ENCODE results near the gene METTL4. TPM values are rescaled to one million over a fixed set of nuclear protein-coding genes. Genes with fewer than 3 reads are reported as not detected.

Gene METTL4
- total and polyA plus RNA-seq, 2 donors (not counting 3 experiments of a cell fraction or from before 2014, with no cell fraction given), result 8.3 to 17.4 TPM

- BruUV-seq (replicated peaks), result no TSS peak
- FAIRE-seq, result no peak
- CTCF ChIA-PET, result interaction anchor here (2.2 kb wide), 1 partner anchor 432 kb away, joined by 7 read pairs; no protein-coding TSS in a partner anchor
Observed at GRCh38 chr18:2536493-2536892, 34.8 kb downstream of the METTL4 start.

GRCh38 chr18:2536063-2536462, 35.2 kb downstream of the METTL4 start:
- ChIA-PET CTCF (no interaction called here), POLR2A (no interaction called here)
- DNase-seq (ENCODE audit: low read depth, low spot score) (no peak), FAIRE-seq (no peak)
- H3K9ac ChIP-seq (replicated peaks; ENCODE audit: extremely low read depth, insufficient read depth, low read length), result no peak overlapping the region
- H3K9me3 ChIP-seq (replicated peaks; ENCODE audit: control insufficient read depth, insufficient read depth, low read length), result no peaks in the 10 kb centered on the region
- H3K27me3 ChIP-seq (ENCODE audit: control insufficient read depth in 2 of 2, insufficient read depth in 2 of 2, low read length in 2 of 2), result no peaks in the 10 kb centered on the region
- no peak overlapping the region for H3K27ac ChIP-seq (ENCODE audit: insufficient read depth, low read depth, low read length)
- no peak overlapping the region for H3K4me3 ChIP-seq (replicated peaks in 1 of 3; ENCODE audit: insufficient read depth in 1 of 3, low read depth in 1 of 3, low read length in 3 of 3)
- no peaks in the 10 kb centered on the region for H4K20me1 ChIP-seq (replicated peaks; ENCODE audit: control insufficient read depth, extremely low read depth, insufficient read depth, low read length)
- no peaks in the 10 kb centered on the region for H3K4me1 ChIP-seq (ENCODE audit: control insufficient read depth, extremely low read depth, insufficient read depth, low read length)
- H3K4me2 ChIP-seq (ENCODE audit: insufficient read depth, low read length), result no peak overlapping the region
- no TSS peak for BruUV-seq (replicated peaks)
- intact Hi-C loops (cut with micrococcal nuclease), result loop anchor here (5.0 kb wide), 1 partner anchor 299 kb away; no protein-coding TSS in a partner anchor
- no peaks in the 10 kb centered on the region for H3K9me1 ChIP-seq (replicated peaks; ENCODE audit: control insufficient read depth, extremely low read depth, insufficient read depth, low read length)
- no peaks in the 10 kb centered on the region for H3K79me2 ChIP-seq (ENCODE audit: control insufficient read depth, insufficient read depth, low read length)
- H3K36me3 ChIP-seq (ENCODE audit: control insufficient read depth in 2 of 2, extremely low read depth in 1 of 2, insufficient read depth in 2 of 2, low read length in 2 of 2), result no peaks in the 10 kb centered on the region
- dilution Hi-C loops (cut with MboI; ENCODE audit: extremely low pct_ligation_motif_present, low sequenced_read_pairs), result no loop called here
- TF ChIP-seq MAX (IDR thresholded peaks at IDR 0.05; ENCODE audit: insufficient read depth, insufficient read length), result no peak
- TF ChIP-seq GATA2 (IDR thresholded peaks at IDR 0.05; ENCODE audit: insufficient read depth, insufficient read length, low read depth, low read length), result no peak
- TF ChIP-seq FOS (IDR thresholded peaks at IDR 0.05; ENCODE audit: borderline replicate concordance, insufficient read depth, low read length), result no peak
- no peak for TF ChIP-seq POLR2A (IDR thresholded peaks at IDR 0.05; ENCODE audit: low read depth, low read length)
- no peak for TF ChIP-seq CTCF (IDR thresholded peaks at IDR 0.05; ENCODE audit: extremely low read depth in 1 of 2, insufficient read depth in 1 of 2, low read depth in 1 of 2, low read length in 2 of 2)
- TF ChIP-seq JUN (IDR thresholded peaks at IDR 0.05; ENCODE audit: borderline replicate concordance, insufficient read depth, insufficient read length, low read depth), result no peak
- TF ChIP-seq POLR2AphosphoS5 (IDR thresholded peaks at IDR 0.05; ENCODE audit: insufficient read depth, low read depth, low read length), result no peak
- TF ChIP-seq MYC (IDR thresholded peaks at IDR 0.05; ENCODE audit: low read depth, low read length), result no peak
- no peak for TF ChIP-seq EZH2 (IDR thresholded peaks at IDR 0.05; ENCODE audit: borderline replicate concordance, low read depth, low read length, severe bottlenecking)
- H2AFZ ChIP-seq (ENCODE audit: low read depth, low read length), result no peak overlapping the region

More at GRCh38 chr18:2536493-2536892, 34.8 kb downstream of the METTL4 start:
- Histone ChIP-seq H3K9me3 (replicated peaks; ENCODE audit: control insufficient read depth, insufficient read depth, low read length) (no peaks in the 10 kb centered on the region), H3K9ac (replicated peaks; ENCODE audit: extremely low read depth, insufficient read depth, low read length) (no peak overlapping the region), H4K20me1 (replicated peaks; ENCODE audit: control insufficient read depth, extremely low read depth, insufficient read depth, low read length) (no peaks in the 10 kb centered on the region), H3K27ac (ENCODE audit: insufficient read depth, low read depth, low read length) (no peak overlapping the region), H2AFZ (ENCODE audit: low read depth, low read length) (no peak overlapping the region), H3K4me3 (replicated peaks in 1 of 3; ENCODE audit: insufficient read depth in 1 of 3, low read depth in 1 of 3, low read length in 3 of 3) (no peak overlapping the region), H3K36me3 (ENCODE audit: control insufficient read depth in 2 of 2, extremely low read depth in 1 of 2, insufficient read depth in 2 of 2, low read length in 2 of 2) (no peaks in the 10 kb centered on the region), H3K9me1 (replicated peaks; ENCODE audit: control insufficient read depth, extremely low read depth, insufficient read depth, low read length) (no peaks in the 10 kb centered on the region), H3K4me2 (ENCODE audit: insufficient read depth, low read length) (no peak overlapping the region), H3K4me1 (ENCODE audit: control insufficient read depth, extremely low read depth, insufficient read depth, low read length) (no peaks in the 10 kb centered on the region), H3K79me2 (ENCODE audit: control insufficient read depth, insufficient read depth, low read length) (no peaks in the 10 kb centered on the region), H3K27me3 (ENCODE audit: control insufficient read depth in 2 of 2, insufficient read depth in 2 of 2, low read length in 2 of 2) (no peaks in the 10 kb centered on the region)
- intact Hi-C loops (cut with micrococcal nuclease), result loop anchor here (5.0 kb wide), 1 partner anchor 299 kb away; no protein-coding TSS in a partner anchor
- POLR2A ChIA-PET, result no interaction called here
- TF ChIP-seq MAX (IDR thresholded peaks at IDR 0.05; ENCODE audit: insufficient read depth, insufficient read length), result no peak
- no peak for TF ChIP-seq POLR2AphosphoS5 (IDR thresholded peaks at IDR 0.05; ENCODE audit: insufficient read depth, low read depth, low read length)
- TF ChIP-seq JUN (IDR thresholded peaks at IDR 0.05; ENCODE audit: borderline replicate concordance, insufficient read depth, insufficient read length, low read depth), result no peak
- no peak for TF ChIP-seq FOS (IDR thresholded peaks at IDR 0.05; ENCODE audit: borderline replicate concordance, insufficient read depth, low read length)
- no peak for TF ChIP-seq MYC (IDR thresholded peaks at IDR 0.05; ENCODE audit: low read depth, low read length)
- TF ChIP-seq GATA2 (IDR thresholded peaks at IDR 0.05; ENCODE audit: insufficient read depth, insufficient read length, low read depth, low read length), result no peak
- TF ChIP-seq EZH2 (IDR thresholded peaks at IDR 0.05; ENCODE audit: borderline replicate concordance, low read depth, low read length, severe bottlenecking), result no peak
- dilution Hi-C loops (cut with MboI; ENCODE audit: extremely low pct_ligation_motif_present, low sequenced_read_pairs), result no loop called here
- no peak for DNase-seq (ENCODE audit: low read depth, low spot score)

Measured in endothelial cell of umbilical vein (primary cell).